Measurements from ENCODE around the gene UAP1.

- TF ChIP-seq CTCF (IDR thresholded peaks at IDR 0.05) (no peak), POLR2AphosphoS5 (IDR thresholded peaks at IDR 0.05) (no peak), EP300 (IDR thresholded peaks at IDR 0.05) (no peak)
Observed at GRCh38 chr1:162573136-162573535, 11.6 kb downstream of the UAP1 start.

All from esophagus muscularis mucosa (tissue), 4 donors.